NCI-H345 treated with DMSO at 0.1 percent for 48 hours (cell line): ENCODE data around the gene TNIP3.
"Not testable (repeated sequence)": the region's sequence is repeated elsewhere in the genome, so short reads cannot be mapped to it uniquely, and the experiment has no call there.

Experiments
- DNase-seq: peaks from one replicate; lab custom pipeline; 2025; ENCODE audit not compliant: unreplicated experiment; lab: John Stamatoyannopoulos, UW

TNIP3 gene

DNA sequence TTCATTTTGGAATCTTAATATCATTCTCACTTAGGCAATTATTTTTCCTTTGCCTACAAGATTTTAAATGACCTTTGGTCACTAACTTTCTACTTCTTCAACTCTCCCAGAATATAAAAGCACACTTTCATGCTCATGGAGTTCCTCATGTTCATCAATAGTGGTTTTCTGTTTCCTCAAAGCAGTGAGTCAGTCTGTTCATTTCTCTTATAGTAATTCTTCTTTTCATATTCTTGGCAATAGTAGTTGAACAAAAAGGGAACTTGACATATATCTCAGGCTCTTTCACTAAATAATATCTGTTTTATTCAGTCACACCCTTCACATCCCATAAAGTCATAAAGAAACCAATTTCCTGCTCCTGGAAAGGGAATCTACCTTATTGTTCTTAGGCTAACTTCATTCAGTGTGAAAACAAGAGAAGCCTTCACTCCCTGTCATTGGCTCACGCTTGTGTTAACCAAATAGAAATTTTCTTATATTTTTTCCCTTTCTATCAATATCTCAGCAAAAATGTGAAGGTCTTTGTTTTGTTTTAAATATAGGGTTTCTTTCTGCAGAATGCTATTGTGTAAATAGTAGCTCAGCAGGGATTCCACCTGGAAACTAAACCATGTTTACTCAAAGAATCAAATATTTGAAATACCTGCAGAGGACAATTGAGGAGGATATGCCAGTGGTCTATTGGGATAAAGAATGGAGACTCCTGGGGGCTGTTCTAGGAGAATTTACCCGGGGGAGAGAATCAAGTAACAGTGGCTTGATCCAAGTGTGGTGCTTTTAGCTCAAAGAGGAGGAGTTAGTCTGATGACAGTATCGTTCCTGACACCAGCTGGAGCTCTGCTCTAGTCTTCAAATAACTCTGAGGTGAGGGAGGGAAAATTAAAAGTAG is 13.4 kb upstream of the TNIP3 start:
- DNase-seq = no peak

DNA sequence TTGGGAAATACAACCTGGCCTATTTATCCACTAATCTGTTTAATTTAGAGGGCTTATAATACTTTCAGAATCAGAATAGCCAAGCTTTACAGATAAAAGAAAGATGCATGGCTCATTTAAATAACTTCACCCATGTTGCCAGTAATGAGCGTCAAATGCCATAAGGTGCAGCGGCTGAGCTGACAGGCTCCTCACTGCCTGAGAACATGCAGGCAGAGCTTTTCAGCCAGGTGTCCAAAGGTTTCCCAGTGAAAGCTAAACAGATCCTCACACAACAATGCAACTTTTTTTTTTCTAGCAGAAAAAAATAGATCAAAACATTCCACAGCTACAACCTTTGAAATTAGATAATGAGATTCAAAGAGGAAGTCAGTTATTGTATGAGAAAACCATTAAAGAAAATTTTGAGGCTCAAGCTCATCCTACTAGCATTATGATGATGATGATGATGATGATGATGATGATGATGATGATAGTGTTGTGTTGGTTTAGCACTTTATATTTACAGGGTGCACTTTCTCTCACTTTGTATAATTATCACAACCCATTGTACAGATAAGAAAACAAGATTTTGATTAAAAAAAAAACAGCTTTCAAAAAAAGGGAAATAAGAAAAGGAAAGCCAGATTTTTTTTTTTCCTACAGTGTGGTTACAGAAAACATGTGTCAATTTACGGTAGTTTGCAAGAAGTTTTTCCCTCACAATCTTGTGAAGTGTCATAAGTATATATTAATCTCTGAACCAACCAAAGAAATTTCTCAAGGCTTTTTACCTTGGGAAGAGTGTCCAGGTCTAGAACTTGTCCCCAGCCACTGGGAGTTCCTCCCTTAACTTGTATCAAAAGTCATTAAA is 12.2 kb upstream of the TNIP3 start:
- DNase-seq = no peak

DNA sequence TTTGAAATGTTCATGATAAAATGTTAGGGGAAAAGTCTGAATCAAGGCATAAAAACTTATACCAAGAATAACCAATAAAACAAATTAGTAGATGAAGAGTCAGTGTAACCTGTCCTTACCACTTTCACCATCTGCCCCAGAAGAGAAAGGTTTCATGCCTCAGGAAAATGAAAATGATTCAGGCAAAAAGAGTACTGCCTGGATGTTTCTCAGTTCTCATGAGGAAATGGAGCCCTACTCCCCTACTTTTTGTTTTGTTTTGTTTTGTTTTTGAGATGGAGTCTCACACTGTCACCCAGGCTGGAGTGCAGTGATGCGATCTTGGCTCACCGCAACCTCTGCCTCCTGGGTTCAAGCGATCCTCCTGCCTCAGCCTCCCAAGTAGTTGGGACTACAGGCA is 7.4 kb upstream of the TNIP3 start:
- not testable (repeated sequence) for DNase-seq

DNA sequence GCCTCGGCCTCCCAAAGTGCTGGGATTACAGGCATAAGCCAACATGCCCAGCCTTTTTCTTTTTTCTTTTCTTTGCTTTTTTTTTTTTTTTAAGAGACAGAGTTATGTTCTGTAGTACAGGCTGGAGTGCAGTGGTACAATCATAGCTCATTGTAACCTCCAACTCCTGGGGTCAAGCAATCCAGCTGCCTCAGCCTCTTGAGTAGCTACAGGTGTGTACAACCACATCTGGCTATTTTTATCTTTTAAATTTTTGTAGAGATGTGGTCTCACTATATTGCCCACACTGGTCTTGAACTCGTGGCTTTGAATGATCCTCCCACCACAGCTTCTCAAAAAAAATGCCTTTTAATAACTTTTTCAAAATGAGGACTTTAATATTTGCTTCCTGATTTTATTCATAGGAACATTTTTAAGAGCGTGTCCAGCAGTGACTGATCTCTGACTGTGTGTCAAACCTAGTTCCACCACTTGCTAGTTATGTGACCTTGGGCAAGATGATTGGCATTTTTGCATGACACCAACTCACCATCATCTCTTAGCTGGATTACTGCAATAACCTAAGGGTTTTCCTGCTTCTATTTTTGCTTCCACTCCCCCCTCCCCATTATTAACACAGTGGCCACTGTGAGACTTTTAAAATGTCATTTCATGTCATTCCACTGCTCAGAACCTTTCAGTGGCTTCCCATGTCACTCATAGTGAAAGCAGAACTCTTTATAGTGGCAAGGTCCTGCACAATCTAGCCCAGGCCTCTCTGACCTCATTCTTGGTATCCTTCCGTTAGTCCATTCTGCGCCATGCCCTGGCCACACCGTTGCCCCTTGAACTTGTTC is 4.5 kb upstream of the TNIP3 start:
- DNase-seq = no peak

DNA sequence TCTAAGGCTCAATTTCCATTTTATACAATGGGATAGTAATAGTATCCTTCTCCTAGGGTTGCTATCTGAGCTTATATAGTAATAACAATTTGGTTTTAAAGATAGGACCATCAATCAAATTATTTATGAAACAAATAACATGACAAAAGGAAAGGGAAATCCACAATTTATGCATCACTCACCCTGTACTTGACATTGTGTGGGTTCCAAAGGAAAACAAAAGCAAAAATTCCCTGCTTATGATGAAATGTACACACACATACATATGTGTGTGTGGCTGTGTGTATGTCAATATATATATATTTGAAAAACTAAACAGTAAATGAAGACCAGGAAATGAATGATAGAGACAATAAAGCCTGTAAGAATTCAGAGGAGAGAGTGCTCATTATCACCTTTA is 2.9 kb upstream of the TNIP3 start:
- no peak for DNase-seq

DNA sequence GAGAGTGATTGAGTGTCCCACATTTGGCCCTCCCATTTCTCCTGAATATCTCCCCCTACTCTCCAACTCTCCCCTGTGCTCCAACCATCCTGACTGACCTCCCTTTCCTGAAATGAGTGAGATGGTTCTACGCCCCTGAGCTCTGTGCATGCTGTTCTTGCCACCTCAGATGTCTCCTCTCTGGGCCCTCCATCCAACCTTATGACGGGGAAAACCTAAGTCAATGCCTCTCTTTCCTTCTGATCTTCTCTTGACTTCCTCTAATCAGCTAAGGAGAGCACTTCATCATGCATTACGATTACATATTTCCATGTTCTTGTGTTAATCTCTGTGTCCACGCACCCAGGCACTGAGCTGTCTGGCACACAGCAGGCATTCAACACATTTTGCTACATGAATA is 1.1 kb upstream of the TNIP3 start:
- DNase-seq = no peak

DNA sequence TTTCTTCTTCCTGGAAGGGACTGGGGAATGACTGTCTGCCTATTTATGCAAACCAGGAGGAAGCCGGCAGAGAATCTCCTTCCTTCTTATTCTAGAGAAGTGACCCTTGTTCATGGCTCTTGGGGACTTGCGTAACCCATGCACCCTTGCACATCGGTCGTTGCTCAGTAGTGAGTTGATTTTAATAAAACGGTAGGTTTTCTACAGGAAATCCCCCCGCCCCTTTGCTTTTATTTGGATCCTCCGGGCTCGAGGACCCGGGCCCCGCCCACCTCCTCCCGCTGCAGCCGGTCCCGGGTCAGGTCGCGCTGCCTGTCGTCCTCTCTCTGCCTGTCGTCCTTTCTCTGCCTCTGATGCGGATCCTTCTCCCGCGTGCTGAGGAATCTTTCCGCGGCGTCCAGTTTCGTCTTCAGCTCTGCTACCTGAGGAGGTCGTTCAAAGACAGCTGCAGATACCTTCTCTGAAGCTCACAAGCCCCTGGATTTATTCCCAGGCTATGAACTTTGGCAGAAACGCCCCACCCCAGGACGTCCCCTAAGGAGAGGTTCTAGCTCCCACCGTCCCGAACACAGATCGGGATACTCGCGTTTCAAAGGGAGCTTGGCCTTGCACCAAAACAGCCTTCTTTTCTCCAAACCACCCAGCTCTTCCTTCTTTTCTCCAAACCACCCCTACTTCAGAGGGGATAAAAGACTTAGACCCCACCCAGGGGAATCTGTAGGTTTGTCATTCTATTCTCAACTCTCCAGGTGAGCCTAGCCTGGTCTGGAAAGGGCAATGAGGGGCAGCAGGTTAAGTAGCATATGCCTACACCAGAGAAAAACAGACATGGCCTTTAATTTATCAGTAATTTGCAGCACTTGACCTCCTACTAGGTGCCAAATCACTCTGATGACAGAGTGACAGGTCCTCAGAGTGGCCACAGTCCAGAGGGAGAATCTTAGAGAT is 7.0 kb downstream of the TNIP3 start:
- DNase-seq = no peak

DNA sequence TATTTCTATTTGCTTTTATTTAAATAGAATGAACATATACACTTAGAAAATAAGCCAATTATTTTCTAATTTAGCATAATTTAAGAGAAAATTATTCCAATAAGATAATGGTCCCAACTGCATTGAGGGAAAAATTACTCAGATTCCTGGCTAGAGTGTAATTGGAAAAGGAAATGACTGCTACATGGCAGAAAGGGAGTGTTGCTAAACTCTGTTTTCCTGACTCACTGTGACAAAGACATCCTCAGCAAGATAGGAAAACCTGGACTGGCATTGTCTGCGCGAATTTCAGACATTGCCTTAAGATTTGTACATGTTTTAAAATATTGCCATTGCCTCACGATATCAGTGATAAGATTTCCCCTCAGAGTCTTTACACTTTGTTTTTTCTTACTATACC is 8.2 kb downstream of the TNIP3 start:
- no peak for DNase-seq

DNA sequence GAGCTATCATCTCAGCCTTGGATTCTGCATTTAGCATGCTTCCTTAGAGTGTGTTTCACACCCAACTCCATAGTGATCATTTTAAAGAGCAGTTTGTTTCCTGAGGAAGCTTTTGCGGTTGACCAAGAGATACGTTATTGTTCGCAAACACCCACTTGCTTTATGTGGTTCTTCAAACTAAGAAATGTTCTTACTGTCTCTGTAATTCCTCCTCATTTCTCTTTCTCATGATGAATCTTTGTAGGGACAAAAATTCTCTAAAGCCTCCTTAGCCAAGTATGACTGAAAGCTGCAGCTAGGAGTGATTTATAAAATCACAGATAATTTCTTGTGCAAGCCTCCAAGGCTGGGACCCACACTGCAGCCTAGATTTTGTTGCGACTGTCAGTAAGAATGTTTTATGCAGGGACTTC is 10.0 kb downstream of the TNIP3 start:
- DNase-seq = no peak

DNA sequence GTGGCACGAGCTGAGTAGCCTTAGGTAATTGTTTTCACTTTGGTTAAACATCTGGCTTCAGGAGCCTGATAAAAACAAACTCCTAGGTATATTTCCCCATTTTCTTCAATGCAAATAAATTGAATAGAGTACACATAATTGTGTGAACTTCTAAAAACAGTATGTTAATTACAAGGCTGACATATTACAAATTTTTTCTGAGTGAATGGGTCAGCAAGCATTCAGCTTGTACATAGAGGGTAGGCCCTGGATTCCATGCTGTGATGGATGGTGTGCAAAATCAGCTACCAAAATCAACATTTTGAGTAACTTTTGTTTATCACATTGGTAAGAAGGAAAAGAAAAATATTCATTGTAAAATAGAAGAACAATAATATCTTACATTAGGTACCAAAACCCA is 12.2 kb downstream of the TNIP3 start:
- DNase-seq = no peak

DNA sequence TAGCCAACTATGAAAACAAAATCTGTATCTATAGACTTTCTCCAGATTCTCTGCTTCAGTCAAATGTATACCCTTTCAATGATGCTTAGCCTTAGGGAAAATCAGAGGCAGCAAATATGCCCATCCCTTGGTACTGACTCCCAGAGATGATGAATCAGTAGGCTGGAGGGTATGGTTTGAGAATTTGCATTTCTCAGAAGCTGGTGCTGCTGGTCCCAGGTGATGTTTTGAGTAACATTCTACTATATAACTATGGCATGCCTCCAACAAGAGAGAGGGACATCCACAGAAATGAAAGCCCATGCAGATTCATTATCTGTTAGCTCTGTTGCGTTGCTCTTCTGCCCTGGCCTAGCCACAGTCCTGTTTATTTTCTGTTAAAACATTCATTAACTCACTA is 13.6 kb downstream of the TNIP3 start:
- no peak for DNase-seq

DNA sequence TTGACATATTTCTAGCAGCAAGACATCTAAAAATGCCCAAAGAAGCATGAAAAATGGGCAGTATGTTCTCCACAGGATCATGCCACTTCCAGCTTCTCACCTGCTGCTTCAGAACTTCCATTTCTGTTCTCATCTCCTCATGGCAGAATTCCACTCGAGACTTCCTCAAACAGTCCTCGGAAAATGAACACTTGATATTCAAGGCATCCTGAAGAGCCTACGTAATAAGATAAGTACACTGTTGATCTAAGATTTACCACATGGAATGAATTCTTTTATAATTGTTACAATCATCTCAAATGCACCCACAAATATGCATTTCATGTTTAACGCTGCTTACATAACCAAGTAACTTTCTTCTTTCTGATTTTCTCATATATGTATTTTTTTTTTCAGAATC is 14.1 kb downstream of the TNIP3 start:
- DNase-seq = no peak

DNA sequence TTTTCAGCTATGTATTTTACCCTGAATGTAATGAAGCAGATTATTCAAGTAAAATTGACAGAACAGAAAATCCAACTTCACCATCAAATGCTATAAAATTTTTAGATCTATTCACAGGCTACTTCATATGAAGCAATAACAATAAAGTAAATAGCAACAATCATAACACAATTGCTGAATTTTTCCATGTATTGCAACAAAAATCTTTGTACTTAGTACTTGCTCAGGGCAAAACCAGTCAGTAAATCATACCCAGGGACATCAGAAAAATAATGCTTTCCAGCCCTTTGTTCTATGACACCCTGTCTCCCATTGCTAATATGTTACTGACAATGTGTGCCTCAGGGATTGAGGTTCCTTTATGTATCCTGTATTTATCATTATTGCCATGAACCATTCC is 15.5 kb downstream of the TNIP3 start:
- DNase-seq = no peak

DNA sequence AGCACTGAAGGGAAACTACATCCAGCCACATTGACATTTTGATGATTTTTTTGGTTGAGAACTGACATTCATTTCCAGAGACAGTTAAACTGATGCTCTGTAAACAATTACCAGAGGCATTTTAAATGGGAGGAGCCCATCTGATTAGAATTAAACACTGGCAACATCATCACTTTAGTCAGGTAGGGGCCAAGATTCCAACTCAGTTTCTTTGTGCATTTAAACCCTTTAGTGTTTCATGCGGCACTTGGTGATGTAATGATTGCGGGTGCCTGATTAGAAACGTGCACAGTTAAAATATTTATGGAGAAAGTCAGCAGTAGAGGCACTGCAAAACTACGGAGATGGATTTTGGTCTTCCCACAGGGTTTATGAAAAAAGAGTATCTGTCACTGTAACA is 16.1 kb downstream of the TNIP3 start:
- DNase-seq = no peak

DNA sequence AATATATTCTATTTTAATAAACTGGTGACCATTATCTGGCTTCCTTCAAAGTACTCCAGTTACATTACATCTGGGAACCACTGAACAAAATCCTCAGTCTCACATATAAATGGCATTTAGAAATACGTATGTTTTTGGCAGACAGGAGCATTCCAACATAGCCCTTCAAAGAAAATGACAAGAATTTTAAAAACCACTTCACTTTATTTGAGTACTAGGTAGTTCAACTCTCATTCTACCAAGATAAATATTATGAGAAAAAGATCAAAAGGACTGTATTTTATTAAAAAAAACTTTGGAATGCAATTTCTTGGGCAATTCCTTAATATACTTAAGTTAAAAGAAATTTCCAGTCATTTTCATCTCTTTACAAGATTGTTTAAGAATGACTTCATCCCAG is 17.6 kb downstream of the TNIP3 start:
- DNase-seq = no peak

DNA sequence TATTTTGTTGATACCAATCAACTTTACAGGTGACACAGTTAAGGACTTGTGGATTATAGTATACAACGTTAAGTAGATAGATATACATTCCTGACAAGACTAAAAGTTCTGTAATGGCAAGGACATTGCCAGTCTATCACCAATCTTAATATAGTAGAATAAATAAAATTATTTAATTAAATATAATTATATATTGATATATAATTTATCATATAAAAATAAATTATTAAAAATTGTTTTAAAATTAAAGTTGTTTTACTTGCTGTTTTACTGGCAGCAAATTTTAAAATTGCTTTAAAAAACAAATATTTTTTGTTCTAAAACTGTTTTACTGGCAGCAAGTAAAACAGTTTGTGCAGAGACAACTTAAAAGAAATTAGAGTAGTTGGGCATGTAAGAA is 18.7 kb downstream of the TNIP3 start:
- no peak for DNase-seq

DNA sequence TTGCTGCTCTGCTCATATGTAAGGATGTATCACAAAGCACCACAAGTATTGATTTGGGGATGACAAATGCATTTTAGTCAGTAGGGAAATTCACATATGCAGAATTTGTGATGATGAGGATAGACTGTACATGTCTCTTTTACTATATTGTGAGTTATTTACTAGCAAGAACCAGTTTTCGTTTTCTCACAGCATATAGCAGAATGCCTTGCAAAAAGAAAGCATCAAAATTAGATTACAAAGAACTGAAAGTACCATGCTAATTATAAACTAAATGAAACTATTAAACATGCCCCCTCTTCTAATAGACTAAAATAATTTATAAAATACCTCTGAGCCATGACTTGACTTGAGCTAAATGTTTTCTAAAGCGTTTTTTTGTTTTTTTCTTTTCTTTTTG is 20.1 kb downstream of the TNIP3 start:
- DNase-seq = no peak

DNA sequence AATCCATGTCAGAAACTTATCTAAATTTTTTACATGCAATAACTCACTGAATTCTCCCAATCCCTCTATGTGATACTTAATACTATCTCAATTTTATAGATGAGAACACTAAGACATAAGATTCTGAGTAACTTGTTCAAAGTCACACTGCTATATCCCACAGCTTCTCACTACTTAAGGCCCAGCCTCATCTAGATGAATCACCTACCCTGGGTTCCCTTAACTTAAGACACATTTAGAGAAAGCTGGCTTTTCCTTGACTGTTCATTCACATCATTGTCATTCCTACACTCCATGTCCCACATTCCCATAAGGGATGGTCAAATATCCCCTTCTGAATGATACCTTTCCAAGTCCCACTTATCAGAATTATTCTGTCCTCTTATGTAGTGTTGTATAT is 21.0 kb downstream of the TNIP3 start:
- DNase-seq = no peak

DNA sequence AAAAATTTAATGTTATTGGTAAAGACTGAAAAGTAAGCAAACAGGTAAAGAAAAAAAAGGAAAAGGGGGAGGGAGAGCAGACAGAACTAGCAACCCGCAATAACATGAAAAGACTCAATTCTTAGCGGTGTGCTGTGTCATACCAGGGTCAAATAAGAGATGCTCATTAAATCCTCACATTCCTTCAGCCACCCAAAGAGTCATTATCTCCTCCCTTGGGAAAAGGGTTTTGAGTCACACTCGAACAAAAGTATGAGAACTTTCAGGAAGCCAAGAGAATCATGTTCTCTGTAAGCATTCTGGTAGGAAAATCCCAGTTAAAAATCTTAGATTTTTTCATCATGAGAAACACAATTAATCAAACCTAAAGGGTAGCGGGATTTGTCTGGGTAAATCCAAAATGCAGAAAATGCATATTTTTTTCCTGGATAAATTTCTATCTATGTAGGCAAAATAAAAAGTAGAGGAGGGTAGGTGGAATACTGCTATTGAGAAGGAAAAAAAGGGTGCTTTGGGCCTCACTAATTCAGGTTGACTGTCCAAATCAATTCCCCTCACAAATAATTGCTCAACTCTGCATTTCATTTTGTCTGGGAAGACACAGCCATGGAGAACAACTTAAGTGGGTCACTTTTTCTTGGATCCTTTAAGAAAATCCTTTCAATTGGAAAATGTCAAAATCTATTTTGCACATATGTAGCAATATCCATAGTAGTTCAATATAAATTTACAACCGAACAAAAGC is 23.2 kb downstream of the TNIP3 start:
- DNase-seq = no peak
